Neuronal stem cell (in vitro differentiated cells): ENCODE measurements around the gene ARHGEF16.
A peak's percentile ranks its signal among the peaks of the same experiment; 100 is the strongest.

Source experiments
- DNase-seq: peaks from one replicate; pipeline ENCODE4 v3.0.0-alpha.2; 2013; ENCODE audit warnings: low spot score
- H2AFZ ChIP-seq: one replicate; pipeline ENCODE4 v1.6.1; 2013; ENCODE audit warnings: mild to moderate bottlenecking, low read length, inconsistent platforms
- H2AK5ac ChIP-seq: 2 replicates; pipeline ENCODE4 v1.6.1; 2013; ENCODE audit warnings: low read depth, mild to moderate bottlenecking, inconsistent platforms, low read length, moderate library complexity, mixed read lengths
- H2BK120ac ChIP-seq: 2 replicates; pipeline ENCODE4 v1.6.1; 2013; ENCODE audit warnings: low read depth, mild to moderate bottlenecking, inconsistent platforms, low read length, moderate library complexity, mixed read lengths
- H2BK12ac ChIP-seq: one replicate; pipeline ENCODE4 v1.6.1; 2013; ENCODE audit warnings: low read length, inconsistent platforms
- H2BK15ac ChIP-seq: 2 replicates; pipeline ENCODE4 v1.6.1; 2013; ENCODE audit warnings: mild to moderate bottlenecking, low read length, inconsistent platforms, mixed read lengths
- H2BK5ac ChIP-seq: one replicate; pipeline ENCODE4 v1.6.1; 2013; ENCODE audit warnings: inconsistent platforms, mild to moderate bottlenecking, low read length, moderate library complexity
- H3K14ac ChIP-seq: one replicate; pipeline ENCODE4 v1.6.1; 2013; ENCODE audit warnings: low read length, inconsistent platforms
- H3K18ac ChIP-seq: 2 replicates; pipeline ENCODE4 v1.6.1; 2013; ENCODE audit warnings: low read length, inconsistent platforms
- H3K23ac ChIP-seq: 2 replicates; pipeline ENCODE4 v1.6.1; 2013; ENCODE audit warnings: low read depth, mild to moderate bottlenecking, mixed read lengths, low read length, inconsistent platforms; ENCODE audit not compliant: poor library complexity
- H3K27ac ChIP-seq: replicated peaks from 3 replicates; pipeline ENCODE4 v1.5.1; 2013; ENCODE audit warnings: low read length, inconsistent platforms
- H3K27me3 ChIP-seq, 3 experiments: 2 replicates each; pipeline ENCODE4 v1.6.1; 2013; ENCODE audit warnings: low read length in 3 of 3, mild to moderate bottlenecking in 2 of 3, inconsistent platforms in 1 of 3, low read depth in 1 of 3, mixed read lengths in 1 of 3, moderate library complexity in 1 of 3; ENCODE audit not compliant: control insufficient read depth in 3 of 3, insufficient read depth in 3 of 3
- H3K36me3 ChIP-seq, 2 donors: replicated peaks in 1 of 2; 2 replicates each; pipeline ENCODE4 v1.6.1; 2013; ENCODE audit warnings: low read length in 2 of 2; ENCODE audit not compliant: control insufficient read depth in 2 of 2, insufficient read depth in 2 of 2
- H3K4ac ChIP-seq: 2 replicates; pipeline ENCODE4 v1.6.1; 2013; ENCODE audit warnings: inconsistent platforms, mild to moderate bottlenecking, low read length, moderate library complexity
- H3K4me1 ChIP-seq, 2 donors: 1 replicate in 1 of 2; 2 replicates in 1 of 2; pipeline ENCODE4 v1.6.1; 2013; ENCODE audit warnings: low read length in 2 of 2, low read depth in 1 of 2; ENCODE audit not compliant: control insufficient read depth in 2 of 2, insufficient read depth in 1 of 2
- H3K4me2 ChIP-seq: one replicate; pipeline ENCODE4 v1.6.1; 2013; ENCODE audit warnings: mild to moderate bottlenecking, low read length, inconsistent platforms; ENCODE audit not compliant: insufficient read depth, poor library complexity, severe bottlenecking
- H3K4me3 ChIP-seq, 2 donors: 2 replicates each; pipeline ENCODE4 v1.5.1; 2013; ENCODE audit warnings: low read length in 2 of 2, mild to moderate bottlenecking in 2 of 2, inconsistent platforms in 1 of 2, moderate library complexity in 1 of 2
- H3K79me1 ChIP-seq: one replicate; pipeline ENCODE4 v1.6.1; 2013; ENCODE audit warnings: low read depth, mild to moderate bottlenecking, inconsistent platforms, low read length, moderate library complexity
- H3K9ac ChIP-seq: one replicate; pipeline ENCODE4 v1.6.1; 2013; ENCODE audit warnings: mild to moderate bottlenecking, low read depth, low read length, inconsistent platforms; ENCODE audit not compliant: poor library complexity
- H3K9me3 ChIP-seq, 2 donors: replicated peaks in 1 of 2; 2 replicates each; pipeline versions ENCODE3 to v1.6.1; 2013; ENCODE audit warnings: low read length in 2 of 2, mild to moderate bottlenecking in 2 of 2, inconsistent platforms in 1 of 2, low read depth in 1 of 2, mixed read lengths in 1 of 2, moderate library complexity in 1 of 2; ENCODE audit not compliant: control insufficient read depth in 2 of 2, insufficient read depth in 1 of 2
- H4K8ac ChIP-seq: one replicate; pipeline ENCODE4 v1.6.1; 2013; ENCODE audit warnings: low read depth, mild to moderate bottlenecking, inconsistent platforms, low read length, moderate library complexity
- H4K91ac ChIP-seq: one replicate; pipeline ENCODE4 v1.6.1; 2013; ENCODE audit warnings: low read length, low read depth, mild to moderate bottlenecking, inconsistent platforms; ENCODE audit not compliant: poor library complexity
- WGBS, 2 donors: extraction: QIAGEN DNeasy Blood & Tissue Kit; methylation state at CpG; one replicate each; pipeline ENCODE4 v1.1.7; 2013; ENCODE audit warnings: missing lambda C conversion rate in 2 of 2, mixed read lengths in 1 of 2; ENCODE audit not compliant: insufficient read length in 2 of 2, insufficient replicate concordance in 1 of 2; ENCODE audit errors: extremely low coverage in 2 of 2; 5-methylcytosine and 5-hydroxymethylcytosine counted together

The ARHGEF16 gene

GRCh38 chr1:3478187-3478586, 23.7 kb downstream of the ARHGEF16 start:
- no peak for DNase-seq
- H3K27ac ChIP-seq: no peak overlapping the region
- H2BK120ac ChIP-seq: no peak overlapping the region
- peak overlapping the region; percentile 80 for H3K23ac ChIP-seq
- no peak overlapping the region for H2BK15ac ChIP-seq
- H4K91ac ChIP-seq: no peak overlapping the region
- no peak overlapping the region for H2BK12ac ChIP-seq
- no peak overlapping the region for H3K4me2 ChIP-seq
- no peak overlapping the region for H3K9ac ChIP-seq
- peaks cover 1% of the 10 kb centered on the region for H3K79me1 ChIP-seq
- H3K9me3 ChIP-seq: peaks cover 0 to 3% of the 10 kb centered on the region in 2 donors
- WGBS, 2 donors: no CpG with 5 or more reads among the region's 24 CpGs
- H4K8ac ChIP-seq: no peak overlapping the region
- peaks cover 0 to 3% of the 10 kb centered on the region in 2 donors for H3K4me1 ChIP-seq
- H3K36me3 ChIP-seq: peaks cover 0 to 4% of the 10 kb centered on the region in 2 donors
- H3K4ac ChIP-seq: no peak overlapping the region
- peak overlapping the region; percentile 92 for H2AK5ac ChIP-seq
- peak overlapping the region; percentile 29 for H2BK5ac ChIP-seq
- H2AFZ ChIP-seq: no peak overlapping the region
- H3K4me3 ChIP-seq: no peak overlapping the region
- no peak overlapping the region for H3K14ac ChIP-seq
- peaks cover 0 to 3% (median 0%) of the 10 kb centered on the region in 3 experiments for H3K27me3 ChIP-seq
- peak overlapping the region; percentile 44 for H3K18ac ChIP-seq

GRCh38 chr1:3479511-3480368, 25.3 kb downstream of the ARHGEF16 start:
- Histone ChIP-seq H2AK5ac (peak overlapping the region; percentile 92), H3K36me3 (no peaks in the 10 kb centered on the region)
- no peak for DNase-seq

GRCh38 chr1:3480369-3480719, 25.9 kb downstream of the ARHGEF16 start:
- no CpG with 5 or more reads among the region's 21 CpGs for WGBS, 2 donors
- H2BK12ac ChIP-seq: no peak overlapping the region
- H3K27ac ChIP-seq: no peak overlapping the region
- no peaks in the 10 kb centered on the region for H3K36me3 ChIP-seq
- no peak overlapping the region for H2BK15ac ChIP-seq
- no peak overlapping the region for H2BK120ac ChIP-seq
- H2AK5ac ChIP-seq: no peak overlapping the region
- no peak overlapping the region for H2BK5ac ChIP-seq
- no peak overlapping the region for H3K9ac ChIP-seq
- peak overlapping the region; percentile 18 for H3K18ac ChIP-seq
- no peak overlapping the region for H3K4ac ChIP-seq
- no peak overlapping the region for H3K4me3 ChIP-seq
- peaks cover 1% of the 10 kb centered on the region for H3K79me1 ChIP-seq
- H3K4me1 ChIP-seq: peaks cover 0 to 2% of the 10 kb centered on the region in 2 donors
- no peaks in the 10 kb centered on the region for H3K27me3 ChIP-seq
- DNase-seq: no peak
- no peak overlapping the region for H2AFZ ChIP-seq
- H3K23ac ChIP-seq: no peak overlapping the region
- no peak overlapping the region for H4K91ac ChIP-seq
- peaks cover 0 to 8% of the 10 kb centered on the region in 2 donors for H3K9me3 ChIP-seq
- no peak overlapping the region for H3K14ac ChIP-seq
- H4K8ac ChIP-seq: no peak overlapping the region
- H3K4me2 ChIP-seq: no peak overlapping the region

More at GRCh38 chr1:3479511-3480368, 25.3 kb downstream of the ARHGEF16 start:
- Histone ChIP-seq H2AFZ (no peak overlapping the region), H4K8ac (peak overlapping the region; percentile 65), H2BK15ac (no peak overlapping the region), H3K79me1 (peaks cover 1% of the 10 kb centered on the region), H3K4me1 (peaks cover 0 to 2% of the 10 kb centered on the region in 2 donors), H3K27ac (no peak overlapping the region), H2BK12ac (no peak overlapping the region), H3K18ac (peak overlapping the region; percentile 76), H2BK5ac (no peak overlapping the region), H4K91ac (no peak overlapping the region), H3K14ac (peak overlapping the region; percentile 71), H3K9me3 (peaks cover 0 to 3% of the 10 kb centered on the region in 2 donors), H3K9ac (peak overlapping the region; percentile 21), H3K23ac (peak overlapping the region; percentile 95), H3K4me3 (no peak overlapping the region), H3K27me3 (no peaks in the 10 kb centered on the region), H2BK120ac (no peak overlapping the region), H3K4me2 (no peak overlapping the region), H3K4ac (no peak overlapping the region)
- WGBS, 2 donors: no CpG with 5 or more reads among the region's 30 CpGs

GRCh38 chr1:3481046-3481445, 26.6 kb downstream of the ARHGEF16 start:
- no peak overlapping the region for H3K4ac ChIP-seq
- no peak overlapping the region for H3K27ac ChIP-seq
- no peaks in the 10 kb centered on the region for H3K36me3 ChIP-seq
- H3K79me1 ChIP-seq: peaks cover 1% of the 10 kb centered on the region
- H3K4me1 ChIP-seq: peaks cover 0 to 2% of the 10 kb centered on the region in 2 donors
- peak overlapping the region; percentile 96 for H2AK5ac ChIP-seq
- peak overlapping the region; percentile 60 for H2BK5ac ChIP-seq
- no peak overlapping the region for H3K9ac ChIP-seq
- no peak overlapping the region for H2AFZ ChIP-seq
- H3K4me3 ChIP-seq: no peak overlapping the region
- H3K9me3 ChIP-seq: peaks cover 0 to 8% of the 10 kb centered on the region in 2 donors
- H3K23ac ChIP-seq: no peak overlapping the region
- no peaks in the 10 kb centered on the region for H3K27me3 ChIP-seq
- H4K8ac ChIP-seq: no peak overlapping the region
- no CpG with 5 or more reads among the region's 15 CpGs for WGBS, 2 donors
- H2BK12ac ChIP-seq: no peak overlapping the region
- H2BK15ac ChIP-seq: no peak overlapping the region
- no peak for DNase-seq
- no peak overlapping the region for H3K14ac ChIP-seq
- H2BK120ac ChIP-seq: no peak overlapping the region
- no peak overlapping the region for H4K91ac ChIP-seq
- H3K18ac ChIP-seq: no peak overlapping the region
- no peak overlapping the region for H3K4me2 ChIP-seq
